B cell (primary cell): ENCODE measurements around the gene CRYGN. TPM values are rescaled to one million over a fixed set of nuclear protein-coding genes. Genes with fewer than 3 reads are reported as not detected.

Experiments
- ATAC-seq: fragments of 200-7000 bp; cut with Tn5 transposase; one replicate; pipeline ENCODE4 v1.10.0; 2021; ENCODE audit warnings: low read depth, mild to moderate bottlenecking, moderate number of reproducible peaks, moderate library complexity
- CTCF ChIA-PET: fragments of 350-600 bp; sonication (Branson Sonifier 250); formaldehyde crosslinking; loops from one replicate; lab custom pipeline; 2021; ENCODE audit warnings: antibody characterized with exemption, inconsistent platforms; lab: Charles Lee
- POLR2A ChIA-PET: fragments of 350-600 bp; sonication (Branson Sonifier 250); formaldehyde crosslinking; loops from one replicate; lab custom pipeline; 2021; ENCODE audit warnings: antibody characterized with exemption; lab: Charles Lee
- DNase-seq: peaks from one replicate; pipeline ENCODE4 v3.0.0; 2013
- H2AFZ ChIP-seq: 2 replicates; pipeline ENCODE4 v1.6.1; 2012; ENCODE audit warnings: mild to moderate bottlenecking, low read depth, low read length; ENCODE audit not compliant: insufficient read depth, poor library complexity, severe bottlenecking
- H3K27ac ChIP-seq, 2 donors: 1 replicate in 1 of 2; 2 replicates in 1 of 2; pipeline ENCODE4 v1.5.1; 2012 to 2013; ENCODE audit warnings: low read length in 2 of 2, mild to moderate bottlenecking in 2 of 2, moderate library complexity in 1 of 2
- H3K27me3 ChIP-seq, 4 experiments: fragments of 200-600 bp in 1 of 4; sonication (generic) in 1 of 4; replicated peaks in 1 of 4; 1 replicate in 2 of 4; 2 replicates in 2 of 4; pipeline versions ENCODE4 v1.6.1 to v1.7.0; 2013 to 2016; ENCODE audit warnings: low read length in 3 of 4, mild to moderate bottlenecking in 2 of 4, mixed read lengths in 1 of 4, moderate library complexity in 1 of 4; ENCODE audit not compliant: insufficient read depth in 4 of 4, control insufficient read depth in 3 of 4; ENCODE audit errors: control extremely low read depth in 1 of 4
- H3K36me3 ChIP-seq, 2 experiments: replicated peaks in 1 of 2; 1 replicate in 1 of 2; 2 replicates in 1 of 2; pipeline versions ENCODE4 v1.6.1 to v1.7.1; 2013; ENCODE audit warnings: low read length in 1 of 2; ENCODE audit not compliant: insufficient read depth in 2 of 2, control insufficient read depth in 1 of 2; ENCODE audit errors: control extremely low read depth in 1 of 2, extremely low read depth in 1 of 2
- H3K4me1 ChIP-seq, 2 donors: fragments of 200-600 bp in 1 of 2; sonication (generic) in 1 of 2; 1 replicate in 1 of 2; 2 replicates in 1 of 2; pipeline versions ENCODE4 v1.5.1 to v1.6.1; 2013 to 2017; ENCODE audit warnings: low read length in 2 of 2; ENCODE audit not compliant: control insufficient read depth in 2 of 2, insufficient read depth in 2 of 2
- H3K4me2 ChIP-seq: replicated peaks from 2 replicates; pipeline ENCODE3; 2012; ENCODE audit warnings: mild to moderate bottlenecking, low read depth, low read length; ENCODE audit not compliant: poor library complexity, severe bottlenecking
- H3K4me3 ChIP-seq, 5 experiments: fragments of 200-600 bp in 1 of 5; sonication (generic) in 1 of 5; 1 replicate in 3 of 5; 2 replicates in 2 of 5; pipeline versions ENCODE4 v1.5.1 to v1.7.0; 2011 to 2016; ENCODE audit warnings: low read length in 4 of 5, mild to moderate bottlenecking in 4 of 5, low read depth in 2 of 5, control low read depth in 1 of 5, moderate library complexity in 1 of 5; ENCODE audit not compliant: insufficient read depth in 1 of 5; ENCODE audit errors: control extremely low read depth in 1 of 5, extremely low read depth in 1 of 5
- H3K79me2 ChIP-seq: fragments of 200-600 bp; sonication (generic); one replicate; pipeline ENCODE4 v1.6.0; 2016; ENCODE audit warnings: low read length; ENCODE audit not compliant: control insufficient read depth, insufficient read depth
- H3K9ac ChIP-seq: fragments of 200-600 bp; sonication (generic); 2 replicates; pipeline ENCODE4 v1.6.1; 2017; ENCODE audit warnings: mild to moderate bottlenecking, low read length, moderate library complexity
- H3K9me3 ChIP-seq, 3 donors: one replicate each; pipeline versions ENCODE4 v1.6.1 to v1.7.1; 2013; ENCODE audit warnings: low read length in 2 of 3; ENCODE audit not compliant: control insufficient read depth in 2 of 3, insufficient read depth in 1 of 3; ENCODE audit errors: control extremely low read depth in 1 of 3
- H4K20me1 ChIP-seq: 2 replicates; pipeline ENCODE4 v1.6.0; 2012; ENCODE audit warnings: mild to moderate bottlenecking, low read length; ENCODE audit not compliant: insufficient read depth, control insufficient read depth, poor library complexity, severe bottlenecking
- H3K27ac Mint-ChIP-seq: one replicate; pipeline ENCODE4 v1.8.0; 2021; ENCODE audit warnings: mixed read lengths
- H3K27me3 Mint-ChIP-seq: one replicate; pipeline ENCODE4 v1.8.0; 2021; ENCODE audit warnings: mixed read lengths
- H3K4me1 Mint-ChIP-seq: one replicate; pipeline ENCODE4 v1.8.0; 2021; ENCODE audit warnings: mixed read lengths
- H3K4me3 Mint-ChIP-seq: one replicate; pipeline ENCODE4 v1.8.0; 2021; ENCODE audit warnings: mixed read lengths
- H3K9me3 Mint-ChIP-seq: one replicate; pipeline ENCODE4 v1.8.0; 2022; ENCODE audit warnings: mixed read lengths; ENCODE audit not compliant: insufficient read depth
- CTCF ChIP-seq: fragments of 200-600 bp; IDR thresholded peaks from one replicate; pipeline ENCODE4 v1.8.0; 2022; ENCODE audit warnings: antibody characterized with exemption, mild to moderate bottlenecking
- EZH2 ChIP-seq: IDR thresholded peaks from 2 replicates; pipeline ENCODE4 v1.6.1; 2012; ENCODE audit warnings: borderline replicate concordance, low read depth, mild to moderate bottlenecking, moderate library complexity, low read length; ENCODE audit not compliant: insufficient read depth, poor library complexity, severe bottlenecking
- WGBS: methylation state at CpG from one replicate; pipeline ENCODE4 v1.1.5; 2013; ENCODE audit warnings: missing lambda C conversion rate; ENCODE audit not compliant: insufficient coverage; 5-methylcytosine and 5-hydroxymethylcytosine counted together
- intact Hi-C: fragments of 100-400 bp; cut with micrococcal nuclease; formaldehyde crosslinking; loops from one replicate; pipeline ENCODE4 v1.10.0; 2022
- polyA plus RNA-seq: library from polyadenylated mRNA; depleted of rRNA; stranded (reverse); fragments of >200 nt; gene quantifications from 2 replicates; pipeline ENCODE4 v1.2.3, GENCODE V29; 2012
- total RNA-seq, 2 donors: library from RNA; stranded (reverse); fragments of 120-200 nt in 1 of 2; gene quantifications; 1 replicate in 1 of 2; 2 replicates in 1 of 2; pipeline versions ENCODE4 v1.2.3 to v1.2.4, GENCODE V29; 2013 to 2022

CRYGN gene
- total and polyA plus RNA-seq, 2 donors (not counting 1 experiment from before 2014, with no cell fraction given): not detected

- peaks cover 2% of the 10 kb centered on the region for H3K4me1 Mint-ChIP-seq
- H3K9me3 ChIP-seq: peaks cover 2 to 23% (median 17%) of the 10 kb centered on the region in 3 donors
- H4K20me1 ChIP-seq: no peaks in the 10 kb centered on the region
- H3K36me3 ChIP-seq: no peaks in the 10 kb centered on the region
- H3K27ac ChIP-seq: no peak overlapping the region
- H2AFZ ChIP-seq: no peak overlapping the region
- ChIA-PET POLR2A (no interaction called here), CTCF (no interaction called here)
- H3K27me3 ChIP-seq: peaks cover 0 to 5% (median 0%) of the 10 kb centered on the region in 4 experiments
- H3K9me3 Mint-ChIP-seq: peaks cover 5% of the 10 kb centered on the region
- no peak overlapping the region for H3K4me2 ChIP-seq
- H3K79me2 ChIP-seq: no peaks in the 10 kb centered on the region
- H3K4me3 ChIP-seq: no peak overlapping the region
- H3K27ac Mint-ChIP-seq: no peak overlapping the region
- H3K9ac ChIP-seq: no peak overlapping the region
- TF ChIP-seq EZH2 (no peak), CTCF (no peak)
- whole genome bisulfite sequencing: 83% methylated on average over 2 of the region's 5 CpGs
- intact Hi-C loops: no loop called here
- peaks cover 41% of the 10 kb centered on the region for H3K27me3 Mint-ChIP-seq
- no peak for ATAC-seq
- DNase-seq: no peak
- no peaks in the 10 kb centered on the region for H3K4me1 ChIP-seq
- H3K4me3 Mint-ChIP-seq: no peak overlapping the region
These were observed 16.0 kb downstream of the CRYGN start for GRCh38 chr7:151423936-151424335.

- DNase-seq (no peak), ATAC-seq (no peak)
- Mint-ChIP-seq H3K9me3 (peaks cover 8% of the 10 kb centered on the region), H3K4me1 (no peaks in the 10 kb centered on the region), H3K27me3 (peaks cover 41% of the 10 kb centered on the region), H3K4me3 (no peak overlapping the region), H3K27ac (no peak overlapping the region)
- H4K20me1 ChIP-seq: no peaks in the 10 kb centered on the region
- ChIA-PET POLR2A (no interaction called here), CTCF (no interaction called here)
- intact Hi-C loops: no loop called here
- H2AFZ ChIP-seq: no peak overlapping the region
- H3K4me3 ChIP-seq: no peak overlapping the region
- H3K9me3 ChIP-seq: peaks cover 2 to 26% (median 17%) of the 10 kb centered on the region in 3 donors
- no peaks in the 10 kb centered on the region for H3K4me1 ChIP-seq
- H3K79me2 ChIP-seq: no peaks in the 10 kb centered on the region
- H3K4me2 ChIP-seq: no peak overlapping the region
- WGBS: 82% methylated on average over 7 of the region's 7 CpGs
- no peak for TF ChIP-seq EZH2
- TF ChIP-seq CTCF: no peak
- H3K9ac ChIP-seq: no peak overlapping the region
- peaks cover 0 to 5% (median 0%) of the 10 kb centered on the region in 4 experiments for H3K27me3 ChIP-seq
- H3K27ac ChIP-seq: no peak overlapping the region
- H3K36me3 ChIP-seq: no peaks in the 10 kb centered on the region
These were observed 16.7 kb downstream of the CRYGN start for GRCh38 chr7:151423226-151423625.
